A673 (cell line): Measurements from ENCODE around the gene NHLRC4. TPM values are rescaled to one million over a fixed set of nuclear protein-coding genes. Genes with fewer than 3 reads are reported as not detected.

ENCODE experiments used
- BruUV-seq: library from RNA; stranded (reverse); fragments of 400-500 nt; replicated peaks from 2 replicates; lab custom pipeline; 2021; lab: Mats Ljungman, UMichigan
- CTCF ChIA-PET: fragments of 300-600 bp; sonication (Branson Sonifier 250); formaldehyde crosslinking; loops from one replicate; lab custom pipeline; 2022; ENCODE audit warnings: antibody characterized with exemption; lab: Charles Lee
- POLR2A ChIA-PET: fragments of 300-600 bp; sonication (Branson Sonifier 250); formaldehyde crosslinking; loops from one replicate; lab custom pipeline; 2022; ENCODE audit warnings: antibody characterized with exemption; ENCODE audit not compliant: low non-redundant PET; lab: Charles Lee
- DNase-seq: peaks from one replicate; pipeline ENCODE4 v3.0.0-alpha.2; 2015; ENCODE audit warnings: low spot score
- H3K27ac ChIP-seq: fragments of 200-600 bp; sonication (generic); 2 replicates; pipeline ENCODE4 v1.5.1; 2016; ENCODE audit warnings: mixed run types, low read depth, mild to moderate bottlenecking, mixed read lengths, antibody characterized with exemption, low read length; ENCODE audit not compliant: poor library complexity, severe bottlenecking
- H3K27me3 ChIP-seq: fragments of 200-600 bp; sonication (generic); replicated peaks from 2 replicates; pipeline ENCODE4 v1.6.1; 2017; ENCODE audit warnings: mixed run types, low read depth, mild to moderate bottlenecking, mixed read lengths, antibody characterized with exemption, low read length; ENCODE audit not compliant: insufficient read depth, poor library complexity
- H3K36me3 ChIP-seq: fragments of 200-600 bp; sonication (generic); 2 replicates; pipeline ENCODE4 v1.6.1; 2016; ENCODE audit warnings: mixed run types, mild to moderate bottlenecking, mixed read lengths, antibody characterized with exemption, low read length; ENCODE audit not compliant: insufficient read depth, poor library complexity, severe bottlenecking
- H3K4me1 ChIP-seq: fragments of 200-600 bp; sonication (generic); 2 replicates; pipeline ENCODE4 v1.6.1; 2017; ENCODE audit warnings: mixed run types, mild to moderate bottlenecking, mixed read lengths, antibody characterized with exemption, low read length; ENCODE audit not compliant: insufficient read depth, poor library complexity, severe bottlenecking
- H3K4me3 ChIP-seq: fragments of 200-600 bp; sonication (generic); 2 replicates; pipeline ENCODE4 v1.5.1; 2016; ENCODE audit warnings: low read depth, mixed run types, mild to moderate bottlenecking, mixed read lengths, low read length; ENCODE audit not compliant: poor library complexity, severe bottlenecking
- H3K9me3 ChIP-seq: fragments of 200-600 bp; sonication (generic); 2 replicates; pipeline ENCODE4 v1.6.1; 2016; ENCODE audit warnings: mixed run types, low read depth, mild to moderate bottlenecking, mixed read lengths, antibody characterized with exemption, low read length; ENCODE audit not compliant: poor library complexity, severe bottlenecking
- CTCF ChIP-seq: fragments of 300-800, 200-600 bp; sonication (generic); conservative IDR thresholded peaks from 2 replicates; pipeline ENCODE4 v1.5.1; 2017; ENCODE audit warnings: low read depth, mild to moderate bottlenecking, antibody characterized with exemption, low read length, moderate library complexity, mixed read lengths
- EZH2 ChIP-seq: fragments of 200-600 bp; sonication (generic); IDR thresholded peaks from 2 replicates; pipeline ENCODE4 v1.6.1; 2017; ENCODE audit warnings: borderline replicate concordance, low read depth, mild to moderate bottlenecking, mixed read lengths, antibody characterized with exemption, low read length; ENCODE audit not compliant: poor library complexity, severe bottlenecking
- intact Hi-C: fragments of 100-400 bp; cut with micrococcal nuclease; formaldehyde crosslinking; loops from one replicate; pipeline ENCODE4 v1.10.0; 2022; ENCODE audit not compliant: unreplicated experiment
- total RNA-seq: library from RNA; stranded (reverse); gene quantifications from 2 replicates; pipeline ENCODE4 v1.2.3, GENCODE V29; 2021

NHLRC4 gene
- total RNA-seq, 1 experiment from 2014 or later = 0.21 TPM

- intact Hi-C loops = no loop called here
- no peaks in the 10 kb centered on the region for H3K27me3 ChIP-seq
- no TSS peak for BruUV-seq
- H3K4me3 ChIP-seq = no peak overlapping the region
- H3K9me3 ChIP-seq = no peaks in the 10 kb centered on the region
- TF ChIP-seq CTCF = no peak
- no peak for TF ChIP-seq EZH2
- no peaks in the 10 kb centered on the region for H3K36me3 ChIP-seq
- POLR2A ChIA-PET = no interaction called here
- H3K27ac ChIP-seq = no peak overlapping the region
- no peak for DNase-seq
- no peaks in the 10 kb centered on the region for H3K4me1 ChIP-seq
- CTCF ChIA-PET = interaction anchor here (0.7 kb wide), 1 partner anchor 131 kb away, joined by 4 read pairs; no protein-coding TSS in a partner anchor
Measured at GRCh38 chr16:576823-577201, 10.0 kb downstream of the NHLRC4 start.

- Histone ChIP-seq H3K9me3 (no peaks in the 10 kb centered on the region), H3K4me3 (no peak overlapping the region), H3K27me3 (no peaks in the 10 kb centered on the region), H3K4me1 (no peaks in the 10 kb centered on the region), H3K36me3 (no peaks in the 10 kb centered on the region), H3K27ac (no peak overlapping the region)
- BruUV-seq = no TSS peak
- intact Hi-C loops = no loop called here
- ChIA-PET CTCF (no interaction called here), POLR2A (no interaction called here)
- DNase-seq = no peak
- TF ChIP-seq CTCF = no peak
Measured at GRCh38 chr16:577796-578195, 11.0 kb downstream of the NHLRC4 start.

GRCh38 chr16:578232-578869 lies 11.5 kb downstream of the NHLRC4 start:
- Histone ChIP-seq H3K4me3 (no peak overlapping the region), H3K9me3 (no peaks in the 10 kb centered on the region), H3K4me1 (no peaks in the 10 kb centered on the region), H3K27ac (no peak overlapping the region), H3K27me3 (no peaks in the 10 kb centered on the region), H3K36me3 (no peaks in the 10 kb centered on the region)
- CTCF ChIA-PET = interaction anchor here (0.6 kb wide), 1 partner anchor 31 kb away, joined by 4 read pairs; no protein-coding TSS in a partner anchor
- intact Hi-C loops = no loop called here
- no peak for DNase-seq
- POLR2A ChIA-PET = no interaction called here
- no peak for TF ChIP-seq EZH2
- no peak for TF ChIP-seq CTCF
- no TSS peak for BruUV-seq
